WTC11 (cell line): Measurements from ENCODE around the gene STAU1.

Source experiments
- ATF1 ChIP-seq: sonication (generic); formaldehyde crosslinking; IDR thresholded peaks from 2 replicates; pipeline ENCODE4 v1.8.1; 2023; ENCODE audit warnings: mild to moderate bottlenecking, moderate library complexity, missing genetic modification reagents
- CTCF ChIP-seq: fragments of 200-600 bp; IDR thresholded peaks from 2 replicates; pipeline ENCODE4 v1.8.0; 2022; ENCODE audit warnings: antibody characterized with exemption
- ESRRA ChIP-seq: sonication (generic); formaldehyde crosslinking; IDR thresholded peaks from 2 replicates; pipeline ENCODE4 v1.8.1; 2022; ENCODE audit warnings: mild to moderate bottlenecking, missing genetic modification reagents, borderline replicate concordance
- MLX ChIP-seq: sonication (generic); formaldehyde crosslinking; IDR thresholded peaks from 2 replicates; pipeline ENCODE4 v1.8.1; 2023; ENCODE audit warnings: mild to moderate bottlenecking, missing genetic modification reagents, moderate library complexity
- PRDM15 ChIP-seq: sonication (generic); formaldehyde crosslinking; IDR thresholded peaks from 2 replicates; pipeline ENCODE4 v1.8.0; 2022; ENCODE audit warnings: missing genetic modification reagents
- TCF7 ChIP-seq: sonication (generic); formaldehyde crosslinking; IDR thresholded peaks from 2 replicates; pipeline ENCODE4 v1.8.0; 2022; ENCODE audit warnings: mild to moderate bottlenecking, low read depth, missing genetic modification reagents, moderate library complexity
- TF ChIP-seq, protein P1 (sequence below): sonication (generic); formaldehyde crosslinking; IDR thresholded peaks from 2 replicates; pipeline ENCODE4 v1.8.0; 2022; ENCODE audit warnings: mild to moderate bottlenecking, missing genetic modification reagents

- TF ChIP-seq ESRRA (CRISPR knock-in tag) (no peak), PRDM15 (CRISPR knock-in tag) (no peak), CTCF (no peak), MLX (CRISPR knock-in tag) (no peak), ATF1 (CRISPR knock-in tag) (no peak), TCF7 (CRISPR knock-in tag) (no peak)
- TF ChIP-seq, protein P1, sequence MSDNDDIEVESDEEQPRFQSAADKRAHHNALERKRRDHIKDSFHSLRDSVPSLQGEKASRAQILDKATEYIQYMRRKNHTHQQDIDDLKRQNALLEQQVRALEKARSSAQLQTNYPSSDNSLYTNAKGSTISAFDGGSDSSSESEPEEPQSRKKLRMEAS (CRISPR knock-in tag), result no peak
These were observed 20.2 kb downstream of the STAU1 start for GRCh38 chr20:49167811-49168507.
